GM10248 (cell line): ENCODE results near the gene HOXD10.

Experiments
- CTCF ChIA-PET: fragments of 300-600 bp; sonication (Branson Sonifier 250); formaldehyde crosslinking; extraction: SDS; loops from one replicate; lab custom pipeline; 2021; ENCODE audit warnings: antibody characterized with exemption; lab: Yijun Ruan, JAX
- POLR2A ChIA-PET: fragments of 350-650 bp; sonication (Branson Sonifier 250); formaldehyde crosslinking; extraction: SDS; loops from one replicate; lab custom pipeline; 2020; ENCODE audit warnings: antibody characterized with exemption; lab: Yijun Ruan, JAX
- DNase-seq: peaks from one replicate; pipeline ENCODE4 v3.0.0; 2012; ENCODE audit errors: extremely low spot score
- CTCF ChIP-seq: IDR thresholded peaks from 2 replicates; pipeline ENCODE4 v1.5.1; 2012; ENCODE audit warnings: mild to moderate bottlenecking, low read depth; ENCODE audit errors: extremely low read depth, missing control alignments, control extremely low read depth

Gene HOXD10

GRCh38 chr2:176147210-176147799 is 30.7 kb downstream of the HOXD10 start:
- ChIA-PET POLR2A (no interaction called here), CTCF (interaction anchor here (1.0 to 1.2 kb wide), 2 partner anchors 20 to 495 kb away, joined by 3 read pairs; no protein-coding TSS in a partner anchor)
- no peak for TF ChIP-seq CTCF
- no peak for DNase-seq

- POLR2A ChIA-PET = no interaction called here
- CTCF ChIA-PET = interaction anchor here (1.0 to 1.2 kb wide), 2 partner anchors 21 to 494 kb away, joined by 3 read pairs; no protein-coding TSS in a partner anchor
- DNase-seq = no peak
- TF ChIP-seq CTCF = no peak
Observed at GRCh38 chr2:176147800-176148496, 31.4 kb downstream of the HOXD10 start.

GRCh38 chr2:176148751-176149421 is 32.3 kb downstream of the HOXD10 start:
- CTCF ChIA-PET = no interaction called here
- DNase-seq = no peak
- POLR2A ChIA-PET = no interaction called here
- no peak for TF ChIP-seq CTCF

- DNase-seq = no peak
- no peak for TF ChIP-seq CTCF
- CTCF ChIA-PET = interaction anchor here (1.4 to 2.3 kb wide), 2 partner anchors 9 to 17 kb away, joined by 3 to 18 read pairs; no protein-coding TSS in a partner anchor
- POLR2A ChIA-PET = no interaction called here
Observed at GRCh38 chr2:176149481-176149938, 32.9 kb downstream of the HOXD10 start.

GRCh38 chr2:176149939-176150583 is 33.5 kb downstream of the HOXD10 start:
- ChIA-PET CTCF (interaction anchor here (1.2 to 2.3 kb wide), 3 partner anchors 10 to 23 kb away, joined by 3 to 18 read pairs (median 5); no protein-coding TSS in a partner anchor), POLR2A (no interaction called here)
- TF ChIP-seq CTCF = no peak

More at GRCh38 chr2:176149939-176150583, 33.5 kb downstream of the HOXD10 start:
- DNase-seq = no peak
